A549 (cell line): ENCODE data around the gene ARHGAP28. TPM values are rescaled to one million over a fixed set of nuclear protein-coding genes. Genes with fewer than 3 reads are reported as not detected.

Source experiments
- ATAC-seq, 2 experiments: fragments of 200-7000 bp in 1 of 2; fragments of >200 bp in 1 of 2; cut with Nextera tagmentation in 1 of 2; cut with Tn5 transposase in 1 of 2; 3 replicates each; pipeline versions ENCODE4 v1.8.0 to v1.9.1; 2018 to 2020; ENCODE audit warnings: mild to moderate bottlenecking in 1 of 2, moderate library complexity in 1 of 2
- CTCF ChIA-PET: fragments of 300-600 bp; sonication (Branson Sonifier 250); formaldehyde crosslinking; extraction: SDS; loops from one replicate; lab custom pipeline; 2021; ENCODE audit warnings: antibody characterized with exemption, inconsistent platforms; lab: Yijun Ruan, JAX
- POLR2A ChIA-PET: fragments of 350-600 bp; formaldehyde crosslinking; extraction: SDS; loops from one replicate; lab custom pipeline; 2021; ENCODE audit warnings: antibody characterized with exemption, inconsistent platforms; lab: Yijun Ruan, JAX
- DNase-seq, 2 experiments: peaks; one replicate each; pipeline versions ENCODE4 v3.0.0 to v3.0.0-alpha.2; 2011 to 2016; ENCODE audit warnings: low read depth in 1 of 2, low spot score in 1 of 2
- FAIRE-seq: peaks from 2 replicates; lab custom pipeline; 2011; peaks lifted over from hg19 to GRCh38; lab: Jason Lieb, UNC
- H3K27ac ChIP-seq, 2 experiments: fragments of >200 bp; sonication (Bioruptor Twin); formaldehyde crosslinking; 3 replicates each; pipeline ENCODE4 v1.5.1; 2016 to 2017
- H3K4me1 ChIP-seq: fragments of >200 bp; sonication (Bioruptor Twin); formaldehyde crosslinking; 3 replicates; pipeline ENCODE4 v1.6.1; 2016
- H3K4me2 ChIP-seq: fragments of >200 bp; sonication (Bioruptor Twin); formaldehyde crosslinking; 3 replicates; pipeline ENCODE4 v1.6.1; 2016
- H3K4me3 ChIP-seq: fragments of >200 bp; sonication (Bioruptor Twin); formaldehyde crosslinking; 3 replicates; pipeline ENCODE4 v1.5.1; 2016
- H3K9me3 ChIP-seq: fragments of >200 bp; sonication (Bioruptor Twin); formaldehyde crosslinking; 3 replicates; pipeline ENCODE4 v1.6.1; 2016
- CBX8 ChIP-seq: fragments of 200-600 bp; sonication (generic); IDR thresholded peaks from 2 replicates; pipeline ENCODE4 v1.6.1; 2016
- CEBPB ChIP-seq, 2 experiments: fragments of >200 bp in 1 of 2; sonication (Bioruptor Twin) in 1 of 2; formaldehyde crosslinking in 1 of 2; IDR thresholded peaks; 2 replicates each; pipeline ENCODE4 v1.6.1; 2012 to 2016
- EHF ChIP-seq: fragments of 250-450 bp; sonication (Bioruptor Pico); IDR thresholded peaks from 2 replicates; pipeline ENCODE4 v1.5.0; 2020; ENCODE audit warnings: mild to moderate bottlenecking
- FOSB ChIP-seq: fragments of 250-450 bp; sonication (Bioruptor Pico); IDR thresholded peaks from 2 replicates; pipeline ENCODE4 v1.5.0; 2020; ENCODE audit warnings: mild to moderate bottlenecking, moderate library complexity
- FOSL2 ChIP-seq, 2 experiments: fragments of 450-650 bp in 1 of 2; fragments of >200 bp in 1 of 2; sonication (Bioruptor Twin) in 1 of 2; formaldehyde crosslinking; IDR thresholded peaks; 2 replicates each; pipeline versions ENCODE4 v1.5.0 to v1.6.1; 2016 to 2020; ENCODE audit warnings: mild to moderate bottlenecking in 1 of 2, moderate library complexity in 1 of 2
- FOXS1 ChIP-seq: fragments of 250-450 bp; sonication (Bioruptor Pico); IDR thresholded peaks from 2 replicates; pipeline ENCODE4 v1.5.0; 2020; ENCODE audit warnings: mild to moderate bottlenecking, moderate library complexity
- HOXB5 ChIP-seq: fragments of 250-450 bp; sonication (Bioruptor Pico); IDR thresholded peaks from 2 replicates; pipeline ENCODE4 v1.5.0; 2020; ENCODE audit warnings: mild to moderate bottlenecking, moderate library complexity
- MAX ChIP-seq: IDR thresholded peaks from 2 replicates; pipeline ENCODE4 v1.6.1; 2012
- MAZ ChIP-seq: fragments of 150-350 bp; IDR thresholded peaks from 2 replicates; pipeline ENCODE4 v1.6.1; 2014; ENCODE audit warnings: antibody characterized with exemption, low read depth, low read length, borderline replicate concordance
- MYC ChIP-seq: IDR thresholded peaks from 2 replicates; pipeline ENCODE4 v1.6.1; 2012; ENCODE audit warnings: mild to moderate bottlenecking, inconsistent platforms, low read length, improper control_type of control experiment, borderline replicate concordance
- NFE2L2 ChIP-seq: fragments of 150-350 bp; conservative IDR thresholded peaks from 2 replicates; pipeline ENCODE4 v1.6.1; 2014; ENCODE audit warnings: low read length
- NPAS2 ChIP-seq: fragments of 250-450 bp; sonication (Bioruptor Pico); IDR thresholded peaks from 2 replicates; pipeline ENCODE4 v1.8.0; 2022; ENCODE audit warnings: mild to moderate bottlenecking, moderate library complexity, borderline replicate concordance
- NR3C1 ChIP-seq: fragments of >200 bp; sonication (Bioruptor Twin); formaldehyde crosslinking; IDR thresholded peaks from 3 replicates; pipeline ENCODE4 v1.6.1; 2017
- PBX3 ChIP-seq: IDR thresholded peaks from 2 replicates; pipeline ENCODE4 v1.6.1; 2012
- PHF8 ChIP-seq: fragments of 200-600 bp; sonication (generic); IDR thresholded peaks from 2 replicates; pipeline ENCODE4 v1.6.1; 2016; ENCODE audit warnings: low read depth, mild to moderate bottlenecking, antibody characterized with exemption, moderate library complexity, borderline replicate concordance
- POLR2A ChIP-seq: IDR thresholded peaks from 2 replicates; pipeline ENCODE4 v1.6.1; 2012; ENCODE audit warnings: mild to moderate bottlenecking, low read length
- POLR2AphosphoS2 ChIP-seq: conservative IDR thresholded peaks from 2 replicates; pipeline ENCODE4 v1.6.1; 2012; ENCODE audit warnings: low read length, improper control_type of control experiment, inconsistent platforms
- RARB ChIP-seq: fragments of 250-450 bp; sonication (Bioruptor Pico); IDR thresholded peaks from 2 replicates; pipeline ENCODE4 v1.8.0; 2021; ENCODE audit warnings: mild to moderate bottlenecking, moderate library complexity
- RCOR1 ChIP-seq: fragments of 150-350 bp; IDR thresholded peaks from 2 replicates; pipeline ENCODE4 v1.6.1; 2014; ENCODE audit warnings: antibody characterized with exemption, low read length, low read depth
- RNF2 ChIP-seq: fragments of 200-600 bp; sonication (generic); IDR thresholded peaks from 2 replicates; pipeline ENCODE4 v1.6.1; 2016; ENCODE audit warnings: low read depth, mild to moderate bottlenecking, antibody characterized with exemption, moderate library complexity, borderline replicate concordance
- SMC3 ChIP-seq: fragments of >200 bp; sonication (Bioruptor Twin); formaldehyde crosslinking; IDR thresholded peaks from 3 replicates; pipeline ENCODE4 v1.6.1; 2018; ENCODE audit warnings: inconsistent platforms
- TP53 ChIP-seq: fragments of 250-450 bp; sonication (Bioruptor Pico); IDR thresholded peaks from 2 replicates; pipeline ENCODE4 v1.5.0; 2021; ENCODE audit warnings: mild to moderate bottlenecking, moderate library complexity
- ZFP36 ChIP-seq: fragments of 450-650 bp; IDR thresholded peaks from 2 replicates; pipeline ENCODE4 v1.6.1; 2014; ENCODE audit warnings: borderline replicate concordance; ENCODE audit not compliant: partially characterized antibody
- WGBS: methylation state at CpG from one replicate; pipeline ENCODE4 v1.1.6; 2017; ENCODE audit errors: missing lambda C conversion rate; 5-methylcytosine and 5-hydroxymethylcytosine counted together
- polyA plus RNA-seq, 4 experiments: library from polyadenylated mRNA; depleted of rRNA in 3 of 4; stranded (reverse); fragments of >200 nt; fragmentation: RNase III in 1 of 4; extraction: RNeasy Plus Mini Kit Qiagen cat#74134 plus additional on column Dnase treatment in 1 of 4; gene quantifications; 2 replicates in 3 of 4; 3 replicates in 1 of 4; pipeline ENCODE4 v1.2.3, GENCODE V29; 2011 to 2017
- TF ChIP-seq, protein P1 (sequence below): fragments of 150-350 bp; IDR thresholded peaks from 2 replicates; pipeline ENCODE4 v1.6.1; 2014; ENCODE audit warnings: low read depth, mild to moderate bottlenecking, low read length
- TF ChIP-seq, protein P2 (sequence below): IDR thresholded peaks from 2 replicates; pipeline ENCODE4 v1.6.1; 2012; ENCODE audit warnings: low read depth, borderline replicate concordance
- TF ChIP-seq, protein P3 (sequence below): fragments of >200 bp; sonication (Bioruptor Twin); formaldehyde crosslinking; IDR thresholded peaks from 3 replicates; pipeline ENCODE4 v1.6.1; 2016

The ARHGAP28 gene
- polyA plus RNA-seq, 2 of the 4 experiments (the other 2 are of a cell fraction), result 0.13 to 0.17 TPM

GRCh38 chr18:6810191-6810590 lies 80.7 kb downstream of the ARHGAP28 start:
- DNase-seq (no peak), ATAC-seq (no peak), FAIRE-seq (no peak)
- ChIA-PET CTCF (no interaction called here), POLR2A (no interaction called here)
- H3K4me2 ChIP-seq, result no peak overlapping the region
- no peaks in the 10 kb centered on the region for H3K9me3 ChIP-seq
- no peak for TF ChIP-seq FOXS1 (CRISPR knock-in tag)
- no peak overlapping the region for H3K4me3 ChIP-seq
- no peak overlapping the region for H3K27ac ChIP-seq
- H3K4me1 ChIP-seq, result no peaks in the 10 kb centered on the region

DNA sequence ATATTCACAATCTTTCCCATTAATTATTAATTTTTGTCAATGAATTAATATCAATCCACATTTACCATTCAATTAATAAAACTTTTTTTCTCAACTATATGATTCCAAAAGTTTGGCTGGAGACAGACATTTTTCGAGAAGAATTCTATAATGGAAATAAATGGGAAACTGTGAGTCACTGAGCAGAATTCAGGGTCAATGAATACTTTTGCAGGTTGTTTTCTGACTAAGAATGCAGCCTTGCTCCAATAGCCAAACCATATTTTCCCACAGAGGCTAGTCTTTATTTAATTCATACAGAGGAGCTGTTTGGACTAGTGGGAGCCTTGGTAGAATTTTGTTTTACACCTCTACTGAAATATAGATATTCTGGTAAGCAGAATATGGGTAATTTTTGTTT lies 82.3 kb downstream of the ARHGAP28 start:
- Histone ChIP-seq H3K4me1 (no peaks in the 10 kb centered on the region), H3K27ac (no peak overlapping the region), H3K4me2 (no peak overlapping the region), H3K4me3 (no peak overlapping the region), H3K9me3 (no peaks in the 10 kb centered on the region)
- no peak for ATAC-seq
- CTCF ChIA-PET, result no interaction called here
- FAIRE-seq, result no peak
- TF ChIP-seq, protein P1, sequence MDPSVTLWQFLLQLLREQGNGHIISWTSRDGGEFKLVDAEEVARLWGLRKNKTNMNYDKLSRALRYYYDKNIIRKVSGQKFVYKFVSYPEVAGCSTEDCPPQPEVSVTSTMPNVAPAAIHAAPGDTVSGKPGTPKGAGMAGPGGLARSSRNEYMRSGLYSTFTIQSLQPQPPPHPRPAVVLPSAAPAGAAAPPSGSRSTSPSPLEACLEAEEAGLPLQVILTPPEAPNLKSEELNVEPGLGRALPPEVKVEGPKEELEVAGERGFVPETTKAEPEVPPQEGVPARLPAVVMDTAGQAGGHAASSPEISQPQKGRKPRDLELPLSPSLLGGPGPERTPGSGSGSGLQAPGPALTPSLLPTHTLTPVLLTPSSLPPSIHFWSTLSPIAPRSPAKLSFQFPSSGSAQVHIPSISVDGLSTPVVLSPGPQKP, result no peak
- TF ChIP-seq FOSB (CRISPR knock-in tag) (no peak), RNF2 (no peak), PHF8 (no peak), PBX3 (no peak), FOSL2 (IDR thresholded peaks at IDR 0.05) (no peak), FOSL2 (CRISPR knock-in tag; IDR thresholded peaks at IDR 0.05) (no peak), NR3C1 (no peak), MYC (no peak), SMC3 (no peak), EHF (CRISPR knock-in tag) (no peak), CBX8 (no peak), RCOR1 (no peak), TP53 (CRISPR knock-in tag) (no peak), POLR2A (no peak)
- TF ChIP-seq, protein P2, sequence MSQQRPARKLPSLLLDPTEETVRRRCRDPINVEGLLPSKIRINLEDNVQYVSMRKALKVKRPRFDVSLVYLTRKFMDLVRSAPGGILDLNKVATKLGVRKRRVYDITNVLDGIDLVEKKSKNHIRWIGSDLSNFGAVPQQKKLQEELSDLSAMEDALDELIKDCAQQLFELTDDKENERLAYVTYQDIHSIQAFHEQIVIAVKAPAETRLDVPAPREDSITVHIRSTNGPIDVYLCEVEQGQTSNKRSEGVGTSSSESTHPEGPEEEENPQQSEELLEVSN, result no peak
- WGBS, result 0% methylated on average over 1 of the region's 1 CpG
- POLR2A ChIA-PET, result no interaction called here
- DNase-seq, result no peak

GRCh38 chr18:6814882-6815425 lies 85.4 kb downstream of the ARHGAP28 start:
- H3K27ac ChIP-seq, result no peak overlapping the region
- ATAC-seq (no peak), FAIRE-seq (no peak), DNase-seq (no peak)
- TF ChIP-seq MYC (no peak), FOSL2 (IDR thresholded peaks at IDR 0.05) (no peak), FOSL2 (CRISPR knock-in tag; IDR thresholded peaks at IDR 0.05) (no peak), NPAS2 (CRISPR knock-in tag) (no peak), MAZ (no peak), ZFP36 (no peak)
- no peaks in the 10 kb centered on the region for H3K4me1 ChIP-seq
- H3K9me3 ChIP-seq, result no peaks in the 10 kb centered on the region
- H3K4me3 ChIP-seq, result no peak overlapping the region
- WGBS, result 10% methylated on average over 4 of the region's 4 CpGs
- ChIA-PET POLR2A (no interaction called here), CTCF (no interaction called here)
- H3K4me2 ChIP-seq, result no peak overlapping the region

DNA sequence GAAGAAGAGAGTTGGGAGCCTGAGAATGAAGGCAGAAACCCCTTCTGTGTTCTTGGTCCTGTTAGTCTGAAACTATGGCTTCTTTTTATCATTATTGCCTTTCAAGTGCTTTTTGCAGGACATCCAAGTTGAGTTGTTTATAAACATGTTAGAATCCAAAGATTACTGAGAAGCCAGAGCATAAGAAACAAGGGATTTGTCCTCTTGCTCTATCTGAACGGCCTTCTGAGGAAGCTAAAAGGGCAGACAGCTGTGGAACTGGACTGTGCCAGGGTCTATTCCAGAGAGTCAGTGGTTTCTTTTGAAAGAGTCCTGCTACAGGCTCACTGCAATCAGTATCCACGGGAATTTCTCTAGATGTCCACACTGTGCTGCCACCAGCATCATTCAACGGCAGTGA lies 86.6 kb downstream of the ARHGAP28 start:
- Histone ChIP-seq H3K9me3 (no peaks in the 10 kb centered on the region), H3K4me3 (no peak overlapping the region), H3K4me2 (no peak overlapping the region), H3K27ac (no peak overlapping the region), H3K4me1 (no peaks in the 10 kb centered on the region)
- POLR2A ChIA-PET, result no interaction called here
- WGBS, result 0% methylated on average over 3 of the region's 3 CpGs
- DNase-seq (no peak), ATAC-seq (no peak), FAIRE-seq (no peak)
- CTCF ChIA-PET, result interaction anchor here (1.0 kb wide), 1 partner anchor 21 kb away, joined by 3 read pairs; no protein-coding TSS in a partner anchor
- TF ChIP-seq RARB (no peak), HOXB5 (CRISPR knock-in tag) (no peak), POLR2AphosphoS2 (no peak), NFE2L2 (no peak), FOXS1 (CRISPR knock-in tag) (no peak), MAX (no peak), ZFP36 (no peak), CEBPB (IDR thresholded peaks at IDR 0.05) (no peak)
- TF ChIP-seq, protein P3, sequence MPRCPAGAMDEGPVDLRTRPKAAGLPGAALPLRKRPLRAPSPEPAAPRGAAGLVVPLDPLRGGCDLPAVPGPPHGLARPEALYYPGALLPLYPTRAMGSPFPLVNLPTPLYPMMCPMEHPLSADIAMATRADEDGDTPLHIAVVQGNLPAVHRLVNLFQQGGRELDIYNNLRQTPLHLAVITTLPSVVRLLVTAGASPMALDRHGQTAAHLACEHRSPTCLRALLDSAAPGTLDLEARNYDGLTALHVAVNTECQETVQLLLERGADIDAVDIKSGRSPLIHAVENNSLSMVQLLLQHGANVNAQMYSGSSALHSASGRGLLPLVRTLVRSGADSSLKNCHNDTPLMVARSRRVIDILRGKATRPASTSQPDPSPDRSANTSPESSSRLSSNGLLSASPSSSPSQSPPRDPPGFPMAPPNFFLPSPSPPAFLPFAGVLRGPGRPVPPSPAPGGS, result no peak
- TF ChIP-seq, protein P1, result no peak
